ENCODE data around the gene FBXL2.

DNA sequence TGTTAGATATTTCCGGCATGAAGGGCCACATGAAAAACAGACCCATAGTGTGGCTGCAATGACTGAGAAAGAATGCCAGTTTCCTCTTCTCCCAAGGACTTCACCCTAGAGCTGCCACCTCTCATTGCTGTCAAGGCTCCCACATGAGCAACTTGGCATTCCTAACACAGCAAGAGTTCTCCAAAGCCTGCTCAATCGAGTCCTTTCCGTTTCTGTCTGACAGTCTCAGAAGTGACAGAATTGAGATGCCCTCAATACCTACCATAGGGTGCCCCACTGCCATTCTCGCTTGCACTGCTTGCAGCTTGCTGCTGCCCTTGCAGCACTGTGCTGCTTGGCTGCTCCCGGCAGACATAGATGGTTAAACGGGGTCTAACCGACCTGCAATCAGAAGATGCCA is 118.7 kb downstream of the FBXL2 start:
- TF ChIP-seq, protein P1, sequence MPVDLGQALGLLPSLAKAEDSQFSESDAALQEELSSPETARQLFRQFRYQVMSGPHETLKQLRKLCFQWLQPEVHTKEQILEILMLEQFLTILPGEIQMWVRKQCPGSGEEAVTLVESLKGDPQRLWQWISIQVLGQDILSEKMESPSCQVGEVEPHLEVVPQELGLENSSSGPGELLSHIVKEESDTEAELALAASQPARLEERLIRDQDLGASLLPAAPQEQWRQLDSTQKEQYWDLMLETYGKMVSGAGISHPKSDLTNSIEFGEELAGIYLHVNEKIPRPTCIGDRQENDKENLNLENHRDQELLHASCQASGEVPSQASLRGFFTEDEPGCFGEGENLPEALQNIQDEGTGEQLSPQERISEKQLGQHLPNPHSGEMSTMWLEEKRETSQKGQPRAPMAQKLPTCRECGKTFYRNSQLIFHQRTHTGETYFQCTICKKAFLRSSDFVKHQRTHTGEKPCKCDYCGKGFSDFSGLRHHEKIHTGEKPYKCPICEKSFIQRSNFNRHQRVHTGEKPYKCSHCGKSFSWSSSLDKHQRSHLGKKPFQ (tag by site-specific recombination; IDR thresholded peaks at IDR 0.05), result no peak
- TF ChIP-seq ZNF133 (tag by site-specific recombination; IDR thresholded peaks at IDR 0.05), result no peak
